Natural killer cell (primary cell): ENCODE measurements around the gene FOXE1. TPM values are rescaled to one million over a fixed set of nuclear protein-coding genes. Genes with fewer than 3 reads are reported as not detected.

Source experiments
- ATAC-seq, 3 donors: fragments of 150-1000 bp in 2 of 3; fragments of 200-7000 bp in 1 of 3; cut with Tn5 transposase; 1 replicate in 1 of 3; 2 replicates in 2 of 3; pipeline ENCODE4 v1.10.0; 2021; ENCODE audit warnings: mild to moderate bottlenecking in 2 of 3, moderate library complexity in 2 of 3
- DNase-seq, 2 donors: peaks; one replicate each; pipeline versions ENCODE4 v3.0.0 to v3.0.0-alpha.2; 2013 to 2021; ENCODE audit warnings: mixed read lengths in 1 of 2
- H3K27ac ChIP-seq: one replicate; pipeline ENCODE4 v1.5.1; 2013; ENCODE audit warnings: mild to moderate bottlenecking, low read length
- H3K27me3 ChIP-seq: one replicate; pipeline ENCODE4 v1.6.1; 2013; ENCODE audit warnings: low read length; ENCODE audit not compliant: control insufficient read depth, insufficient read depth
- H3K36me3 ChIP-seq: one replicate; pipeline ENCODE4 v1.6.1; 2013; ENCODE audit warnings: low read length; ENCODE audit not compliant: control insufficient read depth, insufficient read depth
- H3K4me1 ChIP-seq: one replicate; pipeline ENCODE4 v1.6.1; 2013; ENCODE audit warnings: low read length; ENCODE audit not compliant: control insufficient read depth, insufficient read depth
- H3K4me3 ChIP-seq: one replicate; pipeline ENCODE4 v1.5.1; 2013; ENCODE audit warnings: low read length
- H3K9me3 ChIP-seq: one replicate; pipeline ENCODE4 v1.6.1; 2013; ENCODE audit warnings: low read length; ENCODE audit not compliant: control insufficient read depth, insufficient read depth
- H3K27ac Mint-ChIP-seq, 2 donors: one replicate each; pipeline ENCODE4 v1.8.0; 2022; ENCODE audit warnings: mild to moderate bottlenecking in 2 of 2, mixed read lengths in 2 of 2, moderate library complexity in 1 of 2
- H3K27me3 Mint-ChIP-seq, 2 donors: one replicate each; pipeline ENCODE4 v1.8.0; 2022; ENCODE audit warnings: low read depth in 2 of 2, mixed read lengths in 2 of 2
- H3K36me3 Mint-ChIP-seq: one replicate; pipeline ENCODE4 v1.8.0; 2022; ENCODE audit warnings: mixed read lengths
- H3K4me1 Mint-ChIP-seq, 2 donors: one replicate each; pipeline ENCODE4 v1.8.0; 2022; ENCODE audit warnings: mixed read lengths in 2 of 2
- H3K4me3 Mint-ChIP-seq: one replicate; pipeline ENCODE4 v1.8.0; 2022; ENCODE audit warnings: mild to moderate bottlenecking, moderate library complexity, mixed read lengths
- H3K9me3 Mint-ChIP-seq, 2 donors: one replicate each; pipeline ENCODE4 v1.8.0; 2022; ENCODE audit warnings: mixed read lengths in 2 of 2
- CTCF ChIP-seq: fragments of 200-600 bp; IDR thresholded peaks from one replicate; pipeline ENCODE4 v1.8.0; 2022; ENCODE audit warnings: antibody characterized with exemption
- WGBS: methylation state at CpG from one replicate; pipeline ENCODE4 v1.1.7; 2013; ENCODE audit warnings: missing lambda C conversion rate; ENCODE audit not compliant: insufficient coverage; 5-methylcytosine and 5-hydroxymethylcytosine counted together
- intact Hi-C: fragments of 100-400 bp; cut with micrococcal nuclease; formaldehyde crosslinking; loops from one replicate; pipeline ENCODE4 v1.14.2; 2022
- total RNA-seq, 4 donors: library from RNA; stranded (reverse); fragments of 120-200 nt in 1 of 4; gene quantifications; one replicate each; pipeline versions ENCODE4 v1.2.3 to v1.2.4, GENCODE V29; 2013 to 2022

The FOXE1 gene
- total RNA-seq, 3 donors from 2014 or later (not counting 1 experiment from before 2014, with no cell fraction given): not detected

- H3K4me3 Mint-ChIP-seq: peak overlapping the region; percentile 91
- Histone ChIP-seq H3K9me3 (no peaks in the 10 kb centered on the region), H3K27ac (no peak overlapping the region), H3K4me3 (no peak overlapping the region), H3K36me3 (no peaks in the 10 kb centered on the region), H3K27me3 (peaks cover 71% of the 10 kb centered on the region), H3K4me1 (peaks cover 30% of the 10 kb centered on the region)
- H3K9me3 Mint-ChIP-seq: no peaks in the 10 kb centered on the region
- WGBS: 4% methylated on average over 125 of the region's 125 CpGs
- peaks cover 59 to 65% of the 10 kb centered on the region in 2 donors for H3K27me3 Mint-ChIP-seq
- peak in 1 of 2 donors; percentile 79 for DNase-seq
- intact Hi-C loops: no loop called here
- H3K4me1 Mint-ChIP-seq: peaks cover 0 to 16% of the 10 kb centered on the region in 2 donors
- H3K36me3 Mint-ChIP-seq: no peaks in the 10 kb centered on the region
- no peak for TF ChIP-seq CTCF
- H3K27ac Mint-ChIP-seq: peak overlapping the region in 1 of 2 donors; percentile 60
- ATAC-seq: peak; percentile 67 to 75 (median 73)
These were observed 1.0 kb downstream of the FOXE1 start for GRCh38 chr9:97853844-97854695.

GRCh38 chr9:97854696-97855485, 1.9 kb downstream of the FOXE1 start:
- Histone ChIP-seq H3K9me3 (no peaks in the 10 kb centered on the region), H3K27ac (no peak overlapping the region), H3K4me1 (peaks cover 25% of the 10 kb centered on the region), H3K27me3 (peaks cover 71% of the 10 kb centered on the region), H3K36me3 (no peaks in the 10 kb centered on the region), H3K4me3 (no peak overlapping the region)
- H3K4me1 Mint-ChIP-seq: peaks cover 0 to 13% of the 10 kb centered on the region in 2 donors
- no peaks in the 10 kb centered on the region for H3K9me3 Mint-ChIP-seq
- no peak for DNase-seq
- no peaks in the 10 kb centered on the region for H3K36me3 Mint-ChIP-seq
- H3K27ac Mint-ChIP-seq: no peak overlapping the region
- TF ChIP-seq CTCF: no peak
- intact Hi-C loops: no loop called here
- H3K27me3 Mint-ChIP-seq: peaks cover 59 to 62% of the 10 kb centered on the region in 2 donors
- WGBS: 19% methylated on average over 71 of the region's 71 CpGs
- peak overlapping the region; percentile 13 for H3K4me3 Mint-ChIP-seq
- ATAC-seq: no peak

- Mint-ChIP-seq H3K4me3 (no peak overlapping the region), H3K27ac (no peak overlapping the region)
These were observed 2.5 kb downstream of the FOXE1 start for GRCh38 chr9:97855486-97855875.

More at GRCh38 chr9:97855486-97855875, 2.5 kb downstream of the FOXE1 start:
- 19% methylated on average over 8 of the region's 8 CpGs for WGBS
- intact Hi-C loops: no loop called here
- H3K4me1 Mint-ChIP-seq: peaks cover 0 to 13% of the 10 kb centered on the region in 2 donors
- Histone ChIP-seq H3K36me3 (no peaks in the 10 kb centered on the region), H3K9me3 (no peaks in the 10 kb centered on the region), H3K27me3 (peaks cover 65% of the 10 kb centered on the region), H3K4me3 (no peak overlapping the region), H3K4me1 (peaks cover 25% of the 10 kb centered on the region), H3K27ac (no peak overlapping the region)
- no peaks in the 10 kb centered on the region for H3K36me3 Mint-ChIP-seq
- H3K9me3 Mint-ChIP-seq: no peaks in the 10 kb centered on the region
- H3K27me3 Mint-ChIP-seq: peaks cover 59 to 61% of the 10 kb centered on the region in 2 donors
- DNase-seq (no peak), ATAC-seq (no peak)
- no peak for TF ChIP-seq CTCF
